Mammary epithelial cell (primary cell): ENCODE measurements around the gene NSD1.
"Not testable (repeated sequence)": the region's sequence is repeated elsewhere in the genome, so short reads cannot be mapped to it uniquely, and the experiment has no call there.

Experiments used
- EZH2 ChIP-seq: IDR thresholded peaks from 2 replicates; pipeline ENCODE4 v1.6.1; 2012; ENCODE audit warnings: low read length, inconsistent platforms, borderline replicate concordance
- TF ChIP-seq, protein P1 (sequence below), 2 donors: IDR thresholded peaks in 1 of 2; conservative IDR thresholded peaks in 1 of 2; 2 replicates each; pipeline ENCODE4 v1.5.1; 2011 to 2012; ENCODE audit warnings: inconsistent platforms in 2 of 2, low read length in 2 of 2, mild to moderate bottlenecking in 2 of 2, control low read depth in 1 of 2, low read depth in 1 of 2; ENCODE audit not compliant: insufficient read depth in 1 of 2; ENCODE audit errors: extremely low read depth in 1 of 2

DNA sequence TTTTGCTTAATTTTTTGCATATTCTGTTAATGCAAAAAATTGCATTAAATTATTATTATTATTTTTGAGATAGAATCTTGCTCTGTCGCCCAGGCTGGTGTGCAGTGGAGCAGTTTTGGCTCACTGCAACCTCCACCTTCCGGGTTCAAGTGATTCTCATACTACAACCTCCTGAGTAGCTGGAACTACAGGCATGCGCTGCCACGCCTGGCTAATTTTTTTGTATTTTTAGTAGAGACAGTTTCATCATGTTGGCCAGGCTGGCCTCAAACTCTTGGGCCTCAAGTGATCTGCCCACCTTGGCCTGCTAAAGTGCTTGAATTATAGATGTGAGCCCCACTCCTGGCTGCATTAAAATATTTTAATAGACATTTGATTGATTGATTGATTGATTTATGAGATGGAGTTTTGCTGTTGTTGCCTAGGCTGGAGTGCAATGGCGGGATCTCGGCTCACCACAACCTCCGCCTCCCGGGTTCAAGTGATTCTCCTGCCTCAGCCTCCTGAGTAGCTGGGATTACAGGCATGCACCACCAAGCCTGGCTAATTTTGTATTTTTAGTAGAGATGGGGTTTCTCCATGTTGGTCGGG, 44.4 kb downstream of the NSD1 start:
- TF ChIP-seq, protein P1, sequence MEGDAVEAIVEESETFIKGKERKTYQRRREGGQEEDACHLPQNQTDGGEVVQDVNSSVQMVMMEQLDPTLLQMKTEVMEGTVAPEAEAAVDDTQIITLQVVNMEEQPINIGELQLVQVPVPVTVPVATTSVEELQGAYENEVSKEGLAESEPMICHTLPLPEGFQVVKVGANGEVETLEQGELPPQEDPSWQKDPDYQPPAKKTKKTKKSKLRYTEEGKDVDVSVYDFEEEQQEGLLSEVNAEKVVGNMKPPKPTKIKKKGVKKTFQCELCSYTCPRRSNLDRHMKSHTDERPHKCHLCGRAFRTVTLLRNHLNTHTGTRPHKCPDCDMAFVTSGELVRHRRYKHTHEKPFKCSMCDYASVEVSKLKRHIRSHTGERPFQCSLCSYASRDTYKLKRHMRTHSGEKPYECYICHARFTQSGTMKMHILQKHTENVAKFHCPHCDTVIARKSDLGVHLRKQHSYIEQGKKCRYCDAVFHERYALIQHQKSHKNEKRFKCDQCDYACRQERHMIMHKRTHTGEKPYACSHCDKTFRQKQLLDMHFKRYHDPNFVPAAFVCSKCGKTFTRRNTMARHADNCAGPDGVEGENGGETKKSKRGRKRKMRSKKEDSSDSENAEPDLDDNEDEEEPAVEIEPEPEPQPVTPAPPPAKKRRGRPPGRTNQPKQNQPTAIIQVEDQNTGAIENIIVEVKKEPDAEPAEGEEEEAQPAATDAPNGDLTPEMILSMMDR (conservative IDR thresholded peaks at IDR 0.05 in 1 of 2, IDR thresholded peaks at IDR 0.05 in 1 of 2; ENCODE audit: extremely low read depth in 1 of 2, insufficient read depth in 1 of 2, low read depth in 1 of 2, low read length in 2 of 2) = not testable (repeated sequence)
- TF ChIP-seq EZH2 = not testable (repeated sequence)
